HepG2 (cell line): ENCODE data around the gene LIPT1. TPM values are rescaled to one million over a fixed set of nuclear protein-coding genes. Genes with fewer than 3 reads are reported as not detected.
A peak's percentile ranks its signal among the peaks of the same experiment; 100 is the strongest.

Experiments
- ATAC-seq: fragments of 200-7000 bp; cut with Tn5 transposase; 3 replicates; pipeline ENCODE4 v1.9.1; 2020; ENCODE audit warnings: mild to moderate bottlenecking, moderate library complexity
- BruUV-seq: library from RNA; stranded (reverse); fragments of 400-500 nt; replicated peaks from 2 replicates; lab custom pipeline; 2021; lab: Mats Ljungman, UMichigan
- CTCF ChIA-PET: fragments of 300-600 bp; formaldehyde crosslinking; extraction: SDS; loops from one replicate; lab custom pipeline; 2021; ENCODE audit warnings: low total read pairs, inconsistent platforms, low intra/inter-chr PET ratio; lab: Yijun Ruan, JAX
- POLR2A ChIA-PET: fragments of 350-600 bp; sonication (Branson Sonifier 250); formaldehyde crosslinking; loops from one replicate; lab custom pipeline; 2020; ENCODE audit warnings: antibody characterized with exemption, inconsistent platforms; lab: Yijun Ruan, JAX
- DNase-seq: peaks from one replicate; pipeline ENCODE4 v3.0.0-alpha.2; 2015; ENCODE audit warnings: low spot score
- FAIRE-seq: peaks from 3 replicates; lab custom pipeline; 2011; peaks lifted over from hg19 to GRCh38; lab: Jason Lieb, UNC
- H2AFZ ChIP-seq: one replicate; pipeline ENCODE4 v1.6.1; 2011; ENCODE audit warnings: low read length, inconsistent platforms
- H3K27ac ChIP-seq: fragments of 300-600 bp; 3 replicates; pipeline ENCODE4 v1.8.0; 2011; ENCODE audit warnings: mixed run types, mild to moderate bottlenecking, mixed read lengths, low read length, inconsistent platforms; ENCODE audit not compliant: insufficient read depth; ENCODE audit errors: extremely low read length
- H3K27me3 ChIP-seq, 2 experiments: fragments of 200-600 bp in 1 of 2; 2 replicates in 1 of 2; 3 replicates in 1 of 2; pipeline versions ENCODE4 v1.6.0 to v1.8.0; 2011; ENCODE audit warnings: low read length in 2 of 2, mild to moderate bottlenecking in 2 of 2, moderate library complexity in 2 of 2, inconsistent platforms in 1 of 2; ENCODE audit not compliant: insufficient read depth in 2 of 2, control insufficient read depth in 1 of 2
- H3K36me3 ChIP-seq, 2 experiments: fragments of 200-600 bp in 1 of 2; replicated peaks in 1 of 2; 2 replicates in 1 of 2; 3 replicates in 1 of 2; pipeline versions ENCODE4 v1.5.1 to v1.8.0; 2011; ENCODE audit warnings: low read length in 2 of 2, inconsistent platforms in 1 of 2; ENCODE audit not compliant: insufficient read depth in 2 of 2, control insufficient read depth in 1 of 2
- H3K4me1 ChIP-seq: 2 replicates; pipeline ENCODE4 v1.5.1; 2012; ENCODE audit warnings: low read length, inconsistent platforms; ENCODE audit not compliant: insufficient read depth
- H3K4me2 ChIP-seq: 2 replicates; pipeline ENCODE4 v1.6.0; 2011; ENCODE audit warnings: low read depth, low read length, inconsistent platforms
- H3K4me3 ChIP-seq, 3 experiments: fragments of 200-600 bp in 1 of 3; sonication (generic), shearing (Covaris generic) in 1 of 3; replicated peaks in 1 of 3; 2 replicates each; pipeline ENCODE4 v1.5.1; 2011 to 2016; ENCODE audit warnings: low read length in 3 of 3, inconsistent platforms in 2 of 3, low read depth in 2 of 3, mild to moderate bottlenecking in 2 of 3, control low read depth in 1 of 3, mixed read lengths in 1 of 3; ENCODE audit not compliant: insufficient read depth in 1 of 3
- H3K79me2 ChIP-seq: one replicate; pipeline ENCODE4 v1.6.1; 2011; ENCODE audit warnings: low read length, inconsistent platforms; ENCODE audit not compliant: insufficient read depth
- H3K9ac ChIP-seq: 2 replicates; pipeline ENCODE4 v1.6.0; 2011; ENCODE audit warnings: mild to moderate bottlenecking, low read depth, low read length, inconsistent platforms; ENCODE audit not compliant: insufficient read depth
- H3K9me3 ChIP-seq: 2 replicates; pipeline ENCODE4 v1.5.1; 2012; ENCODE audit warnings: mild to moderate bottlenecking, low read length
- H4K20me1 ChIP-seq: 2 replicates; pipeline ENCODE4 v1.6.0; 2011; ENCODE audit warnings: inconsistent platforms, mild to moderate bottlenecking, low read length, moderate library complexity; ENCODE audit not compliant: insufficient read depth
- FOSL2 ChIP-seq: sonication (generic); formaldehyde crosslinking; IDR thresholded peaks from 2 replicates; pipeline ENCODE4 v1.4.0; 2020; ENCODE audit warnings: missing genetic modification reagents
- KDM1A ChIP-seq: IDR thresholded peaks from 2 replicates; pipeline ENCODE4 v1.6.1; 2016; ENCODE audit warnings: missing compliant biosample characterization
- ZNF12 ChIP-seq: sonication (generic); formaldehyde crosslinking; IDR thresholded peaks from 2 replicates; pipeline ENCODE4 v1.5.0; 2020; ENCODE audit warnings: missing genetic modification reagents
- ZNF746 ChIP-seq: sonication (generic); formaldehyde crosslinking; IDR thresholded peaks from 2 replicates; pipeline ENCODE4 v1.8.0; 2022; ENCODE audit warnings: mild to moderate bottlenecking, missing genetic modification reagents
- ZNF770 ChIP-seq: sonication (generic); formaldehyde crosslinking; IDR thresholded peaks from 2 replicates; pipeline ENCODE4 v1.5.0; 2020; ENCODE audit warnings: mild to moderate bottlenecking, missing genetic modification reagents
- WGBS: methylation state at CpG from one replicate; pipeline ENCODE4 v1.1.6; 2017; ENCODE audit warnings: low lambda C conversion rate; 5-methylcytosine and 5-hydroxymethylcytosine counted together
- in situ Hi-C: cut with HindIII; loops from 2 replicates; pipeline ENCODE4 v1.10.0; 2017; ENCODE audit warnings: low pct_unique_long_range_greater_than_20kb; ENCODE audit not compliant: extremely low pct_ligation_motif_present
- intact Hi-C: fragments of 100-400 bp; cut with micrococcal nuclease; formaldehyde crosslinking; loops from one replicate; pipeline ENCODE4 v1.10.0; 2022; ENCODE audit not compliant: unreplicated experiment
- polyA plus RNA-seq, 8 experiments: library from polyadenylated mRNA; depleted of rRNA in 3 of 8; stranded (reverse) in 7 of 8; unstranded in 1 of 8; fragments of >200 nt; fragmentation: Illumina TruSeq in 4 of 8; extraction: Trizol in 4 of 8; gene quantifications; 2 replicates each; pipeline versions ENCODE4 v1.2.1 to v1.2.3, GENCODE V29; 2011 to 2016; ENCODE audit warnings: low read depth in 4 of 8, missing spikeins in 1 of 8, mixed read lengths in 1 of 8; ENCODE audit not compliant: insufficient read depth in 1 of 8
- total RNA-seq, 5 experiments: library from RNA; depleted of rRNA; stranded (reverse); fragments of >200 nt; fragmentation: Illumina TruSeq; extraction: Trizol; gene quantifications; 2 replicates each; pipeline ENCODE4 v1.2.3, GENCODE V29; 2016; ENCODE audit warnings: low read depth in 1 of 5

Gene LIPT1
- total and polyA plus RNA-seq, 2 of the 13 experiments (the other 11 are each of a cell fraction or from before 2014, with no cell fraction given): 8.0 to 9.6 TPM

GRCh38 chr2:99139003-99139402 is 15.8 kb upstream of the LIPT1 start:
- Histone ChIP-seq H3K4me1 (peaks cover 28% of the 10 kb centered on the region), H3K27ac (no peak overlapping the region), H3K4me2 (no peak overlapping the region), H3K27me3 (no peaks in the 10 kb centered on the region), H3K4me3 (no peak overlapping the region), H3K79me2 (peaks cover 9% of the 10 kb centered on the region), H3K36me3 (no peaks in the 10 kb centered on the region), H2AFZ (no peak overlapping the region), H3K9me3 (peaks cover 8% of the 10 kb centered on the region), H4K20me1 (no peaks in the 10 kb centered on the region), H3K9ac (no peak overlapping the region)
- ChIA-PET CTCF (no interaction called here), POLR2A (interaction anchor here (1.0 kb wide), 1 partner anchor 16 kb away, joined by 4 read pairs; the partner anchor contains the start of genes LIPT1 and TSGA10)
- DNase-seq: no peak
- ATAC-seq: no peak
- FAIRE-seq: no peak
- BruUV-seq: no TSS peak
- 95% methylated on average over 4 of the region's 4 CpGs for WGBS
- intact Hi-C loops: no loop called here
- in situ Hi-C loops: no loop called here
- TF ChIP-seq ZNF12 (no peak), FOSL2 (CRISPR knock-in tag) (peak; percentile 73), KDM1A (CRISPR knock-in tag) (no peak), ZNF746 (CRISPR knock-in tag) (no peak), ZNF770 (CRISPR knock-in tag) (peak; percentile 41; the same call in 1 of the 2 replicates)
